ENCODE data around the gene BFAR. TPM values are rescaled to one million over a fixed set of nuclear protein-coding genes. Genes with fewer than 3 reads are reported as not detected.

Gene BFAR
- total and polyA plus RNA-seq, 2 donors (not counting 1 experiment from before 2014, with no cell fraction given): 78.4 to 85.6 TPM

DNA sequence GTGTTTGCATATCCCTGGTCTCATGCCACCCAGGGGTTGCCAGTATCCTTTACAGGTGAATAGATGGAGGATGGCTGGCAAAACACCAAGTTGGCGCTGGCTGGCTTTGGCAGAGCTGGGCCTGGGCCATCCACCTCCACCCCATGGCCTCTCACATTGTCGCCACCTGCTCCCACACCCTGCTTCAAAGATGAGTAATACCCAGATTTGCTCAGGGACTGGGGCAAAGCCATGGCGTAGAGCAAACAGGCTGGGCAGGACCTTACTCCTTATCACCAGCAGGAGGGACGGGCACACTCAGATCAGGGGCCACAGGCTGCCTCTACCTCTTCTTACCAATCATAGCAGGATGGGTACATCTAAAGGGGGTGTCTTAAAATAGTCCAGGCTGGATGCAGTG, 37.0 kb downstream of the BFAR start:
- no peak overlapping the region for H3K9ac ChIP-seq (ENCODE audit: insufficient read depth, low read length)
- no peak for DNase-seq (ENCODE audit: low read depth in 2 of 2)

DNA sequence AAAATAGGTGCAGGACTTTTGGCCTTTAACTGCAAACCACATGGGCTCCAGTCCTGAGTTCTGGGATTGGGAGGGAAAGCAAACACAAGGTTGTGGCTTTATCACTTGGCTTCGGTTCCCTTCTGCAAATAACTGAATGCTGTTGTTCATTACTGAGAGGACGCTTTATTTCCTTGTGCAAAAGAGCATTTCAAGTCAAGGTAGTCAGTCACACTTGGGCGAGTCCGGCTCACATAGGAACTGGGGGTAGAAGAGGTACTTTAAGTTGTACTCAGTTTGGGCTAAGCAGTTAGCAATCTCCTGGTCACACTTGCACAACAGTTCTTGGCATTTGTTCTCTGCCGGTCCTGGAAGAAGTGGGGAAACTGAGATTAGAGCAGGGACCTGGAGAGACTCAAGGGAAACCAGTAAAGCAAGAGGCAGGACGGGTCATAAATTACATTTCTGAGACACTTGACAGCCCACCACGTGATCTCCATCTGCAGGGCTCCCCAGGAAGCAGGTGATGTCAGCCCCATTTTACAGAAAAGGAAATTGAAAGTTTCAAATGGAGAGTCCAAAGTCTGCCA, 39.7 kb downstream of the BFAR start:
- no peaks in the 10 kb centered on the region for H3K9me3 ChIP-seq (ENCODE audit: control insufficient read depth, insufficient read depth, low read depth, low read length)
- TF ChIP-seq, protein P1, sequence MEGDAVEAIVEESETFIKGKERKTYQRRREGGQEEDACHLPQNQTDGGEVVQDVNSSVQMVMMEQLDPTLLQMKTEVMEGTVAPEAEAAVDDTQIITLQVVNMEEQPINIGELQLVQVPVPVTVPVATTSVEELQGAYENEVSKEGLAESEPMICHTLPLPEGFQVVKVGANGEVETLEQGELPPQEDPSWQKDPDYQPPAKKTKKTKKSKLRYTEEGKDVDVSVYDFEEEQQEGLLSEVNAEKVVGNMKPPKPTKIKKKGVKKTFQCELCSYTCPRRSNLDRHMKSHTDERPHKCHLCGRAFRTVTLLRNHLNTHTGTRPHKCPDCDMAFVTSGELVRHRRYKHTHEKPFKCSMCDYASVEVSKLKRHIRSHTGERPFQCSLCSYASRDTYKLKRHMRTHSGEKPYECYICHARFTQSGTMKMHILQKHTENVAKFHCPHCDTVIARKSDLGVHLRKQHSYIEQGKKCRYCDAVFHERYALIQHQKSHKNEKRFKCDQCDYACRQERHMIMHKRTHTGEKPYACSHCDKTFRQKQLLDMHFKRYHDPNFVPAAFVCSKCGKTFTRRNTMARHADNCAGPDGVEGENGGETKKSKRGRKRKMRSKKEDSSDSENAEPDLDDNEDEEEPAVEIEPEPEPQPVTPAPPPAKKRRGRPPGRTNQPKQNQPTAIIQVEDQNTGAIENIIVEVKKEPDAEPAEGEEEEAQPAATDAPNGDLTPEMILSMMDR (conservative IDR thresholded peaks at IDR 0.05 in 1 of 2, IDR thresholded peaks at IDR 0.05 in 1 of 2; ENCODE audit: low read depth in 1 of 2, low read length in 2 of 2): no peak
- no peak for TF ChIP-seq EZH2 (IDR thresholded peaks at IDR 0.05; ENCODE audit: low read length, missing control alignments)
- H3K4me1 ChIP-seq (ENCODE audit: control insufficient read depth, extremely low read depth, insufficient read depth, low read length): no peaks in the 10 kb centered on the region
- H2AFZ ChIP-seq (ENCODE audit: low read length): no peak overlapping the region
- no peak overlapping the region for H3K4me2 ChIP-seq (ENCODE audit: extremely low read depth, insufficient read depth, low read length)
- no peak for DNase-seq (ENCODE audit: low read depth in 2 of 2)
- H4K20me1 ChIP-seq (ENCODE audit: control insufficient read depth, extremely low read depth, insufficient read depth, low read length): no peaks in the 10 kb centered on the region
- H3K9ac ChIP-seq (ENCODE audit: insufficient read depth, low read length): no peak overlapping the region
- no peak overlapping the region for H3K4me3 ChIP-seq (replicated peaks in 1 of 4; ENCODE audit: control extremely low read depth in 1 of 4, insufficient read depth in 1 of 4, low read depth in 3 of 4, low read length in 4 of 4)
- H3K36me3 ChIP-seq (ENCODE audit: control insufficient read depth, insufficient read depth, low read length): no peaks in the 10 kb centered on the region
- no peak overlapping the region for H3K27ac ChIP-seq (ENCODE audit: insufficient read depth, low read length)
- H3K79me2 ChIP-seq (ENCODE audit: control insufficient read depth, insufficient read depth, low read length): no peaks in the 10 kb centered on the region
- no peaks in the 10 kb centered on the region for H3K27me3 ChIP-seq (ENCODE audit: control insufficient read depth, insufficient read depth, low read length)

More for the DNA sequence above, 37.0 kb downstream of the BFAR start:
- Histone ChIP-seq H3K4me3 (replicated peaks in 1 of 4; ENCODE audit: control extremely low read depth in 1 of 4, insufficient read depth in 1 of 4, low read depth in 3 of 4, low read length in 4 of 4) (no peak overlapping the region), H3K4me2 (ENCODE audit: extremely low read depth, insufficient read depth, low read length) (no peak overlapping the region), H4K20me1 (ENCODE audit: control insufficient read depth, extremely low read depth, insufficient read depth, low read length) (no peaks in the 10 kb centered on the region), H2AFZ (ENCODE audit: low read length) (no peak overlapping the region), H3K9me3 (ENCODE audit: control insufficient read depth, insufficient read depth, low read depth, low read length) (no peaks in the 10 kb centered on the region), H3K27ac (ENCODE audit: insufficient read depth, low read length) (no peak overlapping the region), H3K36me3 (ENCODE audit: control insufficient read depth, insufficient read depth, low read length) (peaks cover 4% of the 10 kb centered on the region), H3K27me3 (ENCODE audit: control insufficient read depth, insufficient read depth, low read length) (no peaks in the 10 kb centered on the region), H3K4me1 (ENCODE audit: control insufficient read depth, extremely low read depth, insufficient read depth, low read length) (no peaks in the 10 kb centered on the region), H3K79me2 (ENCODE audit: control insufficient read depth, insufficient read depth, low read length) (no peaks in the 10 kb centered on the region)
- TF ChIP-seq, protein P1 (conservative IDR thresholded peaks at IDR 0.05 in 1 of 2, IDR thresholded peaks at IDR 0.05 in 1 of 2; ENCODE audit: low read depth in 1 of 2, low read length in 2 of 2): no peak
- TF ChIP-seq EZH2 (IDR thresholded peaks at IDR 0.05; ENCODE audit: low read length, missing control alignments): no peak

DNA sequence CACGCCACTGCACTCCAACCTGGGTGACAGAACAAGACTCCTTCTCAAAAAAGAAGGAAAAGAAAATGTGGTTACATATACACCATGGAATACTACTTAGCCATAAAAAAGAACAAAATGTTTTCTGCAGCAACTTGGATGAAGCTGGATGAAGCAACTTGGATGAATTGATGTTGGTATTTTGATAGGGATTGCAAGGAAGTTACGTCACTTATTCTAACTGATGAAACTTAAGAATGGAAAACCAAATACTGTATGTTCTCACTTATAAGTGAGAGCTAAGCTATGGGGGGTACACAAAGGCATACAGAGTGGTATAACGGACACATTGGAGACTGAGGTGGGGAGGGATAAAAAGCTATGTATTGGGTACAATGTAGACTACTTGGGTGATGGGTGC, 43.9 kb downstream of the BFAR start:
- H3K27ac ChIP-seq (ENCODE audit: insufficient read depth, low read length): no peak overlapping the region
- no peaks in the 10 kb centered on the region for H3K9me3 ChIP-seq (ENCODE audit: control insufficient read depth, insufficient read depth, low read depth, low read length)
- no peak overlapping the region for H3K4me2 ChIP-seq (ENCODE audit: extremely low read depth, insufficient read depth, low read length)
- TF ChIP-seq EZH2 (IDR thresholded peaks at IDR 0.05; ENCODE audit: low read length, missing control alignments): no peak
- TF ChIP-seq, protein P1 (conservative IDR thresholded peaks at IDR 0.05 in 1 of 2, IDR thresholded peaks at IDR 0.05 in 1 of 2; ENCODE audit: low read depth in 1 of 2, low read length in 2 of 2): no peak
- H3K4me1 ChIP-seq (ENCODE audit: control insufficient read depth, extremely low read depth, insufficient read depth, low read length): no peaks in the 10 kb centered on the region
- no peak overlapping the region for H3K9ac ChIP-seq (ENCODE audit: insufficient read depth, low read length)
- DNase-seq (ENCODE audit: low read depth in 2 of 2): no peak
- no peaks in the 10 kb centered on the region for H3K27me3 ChIP-seq (ENCODE audit: control insufficient read depth, insufficient read depth, low read length)
- no peaks in the 10 kb centered on the region for H4K20me1 ChIP-seq (ENCODE audit: control insufficient read depth, extremely low read depth, insufficient read depth, low read length)
- no peak overlapping the region for H3K4me3 ChIP-seq (replicated peaks in 1 of 4; ENCODE audit: control extremely low read depth in 1 of 4, insufficient read depth in 1 of 4, low read depth in 3 of 4, low read length in 4 of 4)
- no peaks in the 10 kb centered on the region for H3K79me2 ChIP-seq (ENCODE audit: control insufficient read depth, insufficient read depth, low read length)
- H3K36me3 ChIP-seq (ENCODE audit: control insufficient read depth, insufficient read depth, low read length): no peaks in the 10 kb centered on the region
- H2AFZ ChIP-seq (ENCODE audit: low read length): no peak overlapping the region

All from fibroblast of lung (primary cell).